HFF-Myc (cell line): Measurements from ENCODE around the gene KIF18B.

ENCODE experiments used
- DNase-seq: peaks from one replicate; pipeline ENCODE4 v3.0.0-alpha.2; 2011; ENCODE audit warnings: low read depth; ENCODE audit errors: extremely low read depth
- H3K4me3 ChIP-seq: replicated peaks from 2 replicates; pipeline ENCODE4 v1.5.1; 2011; ENCODE audit warnings: low read depth, mild to moderate bottlenecking, control low read depth, low read length
- TF ChIP-seq, protein P1 (sequence below): IDR thresholded peaks from 2 replicates; pipeline ENCODE4 v1.5.1; 2012; ENCODE audit warnings: mild to moderate bottlenecking, low read depth, low read length, control low read depth; ENCODE audit errors: missing control alignments

The KIF18B gene

DNA sequence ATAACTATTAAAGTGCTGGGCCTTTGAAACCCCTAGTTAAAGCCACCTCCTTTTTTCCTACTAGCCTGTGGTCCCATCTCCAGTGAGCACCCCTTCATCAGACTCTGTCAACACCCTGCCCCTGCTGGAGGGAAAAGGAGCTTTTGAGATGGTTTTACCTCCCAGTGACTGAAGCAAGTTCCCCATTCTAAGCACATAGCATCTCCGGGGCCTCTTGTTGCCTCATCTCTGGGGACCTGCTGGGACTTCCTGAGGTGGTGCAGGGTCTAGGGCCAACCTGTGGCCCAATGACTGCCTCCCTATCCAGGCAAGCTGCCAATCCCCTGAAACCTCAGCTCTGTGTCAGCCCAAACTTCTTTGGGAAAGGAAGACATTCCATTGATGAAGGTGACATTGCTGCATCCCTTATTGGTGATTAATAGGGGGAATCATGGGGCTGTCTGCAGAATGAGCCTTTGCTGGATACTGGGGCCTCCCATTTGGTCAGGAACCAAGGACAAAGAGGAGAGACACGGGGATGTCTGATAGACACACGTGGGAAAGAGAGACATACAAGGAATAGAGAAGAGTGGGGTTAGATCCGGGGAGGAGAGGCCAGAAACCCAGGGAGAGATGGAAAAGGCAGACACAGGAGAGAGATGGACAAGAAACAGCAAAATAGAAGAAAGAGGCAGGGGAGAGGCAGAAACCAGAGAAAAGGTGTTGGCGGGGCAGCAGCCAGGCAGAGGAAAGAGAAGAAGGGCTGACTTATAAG is 18.1 kb upstream of the KIF18B start:
- no peak for DNase-seq
- TF ChIP-seq, protein P1, sequence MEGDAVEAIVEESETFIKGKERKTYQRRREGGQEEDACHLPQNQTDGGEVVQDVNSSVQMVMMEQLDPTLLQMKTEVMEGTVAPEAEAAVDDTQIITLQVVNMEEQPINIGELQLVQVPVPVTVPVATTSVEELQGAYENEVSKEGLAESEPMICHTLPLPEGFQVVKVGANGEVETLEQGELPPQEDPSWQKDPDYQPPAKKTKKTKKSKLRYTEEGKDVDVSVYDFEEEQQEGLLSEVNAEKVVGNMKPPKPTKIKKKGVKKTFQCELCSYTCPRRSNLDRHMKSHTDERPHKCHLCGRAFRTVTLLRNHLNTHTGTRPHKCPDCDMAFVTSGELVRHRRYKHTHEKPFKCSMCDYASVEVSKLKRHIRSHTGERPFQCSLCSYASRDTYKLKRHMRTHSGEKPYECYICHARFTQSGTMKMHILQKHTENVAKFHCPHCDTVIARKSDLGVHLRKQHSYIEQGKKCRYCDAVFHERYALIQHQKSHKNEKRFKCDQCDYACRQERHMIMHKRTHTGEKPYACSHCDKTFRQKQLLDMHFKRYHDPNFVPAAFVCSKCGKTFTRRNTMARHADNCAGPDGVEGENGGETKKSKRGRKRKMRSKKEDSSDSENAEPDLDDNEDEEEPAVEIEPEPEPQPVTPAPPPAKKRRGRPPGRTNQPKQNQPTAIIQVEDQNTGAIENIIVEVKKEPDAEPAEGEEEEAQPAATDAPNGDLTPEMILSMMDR: no peak
- H3K4me3 ChIP-seq: no peak overlapping the region

DNA sequence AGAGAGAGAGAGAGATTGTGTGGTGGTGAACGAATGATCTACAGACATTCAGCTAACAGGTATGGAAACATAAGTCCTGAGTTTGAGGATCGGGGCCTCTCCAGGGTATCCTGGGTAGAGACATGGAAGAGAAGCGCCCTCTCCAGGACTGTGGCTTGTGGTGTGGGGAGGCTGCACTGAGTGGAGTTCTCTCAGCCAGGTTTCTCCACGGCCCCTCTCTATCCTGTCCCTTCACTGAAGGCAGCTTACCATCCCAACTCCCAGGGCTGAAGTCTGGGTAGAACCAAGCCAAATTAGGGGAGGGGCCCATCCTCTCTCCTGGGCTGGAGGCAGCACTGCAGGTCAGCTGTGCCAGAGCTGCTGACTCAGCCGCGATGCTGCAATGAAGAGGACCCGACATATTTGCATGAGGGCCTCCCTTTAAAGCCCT is 14.4 kb upstream of the KIF18B start:
- H3K4me3 ChIP-seq: no peak overlapping the region
- TF ChIP-seq, protein P1: no peak
- no peak for DNase-seq

DNA sequence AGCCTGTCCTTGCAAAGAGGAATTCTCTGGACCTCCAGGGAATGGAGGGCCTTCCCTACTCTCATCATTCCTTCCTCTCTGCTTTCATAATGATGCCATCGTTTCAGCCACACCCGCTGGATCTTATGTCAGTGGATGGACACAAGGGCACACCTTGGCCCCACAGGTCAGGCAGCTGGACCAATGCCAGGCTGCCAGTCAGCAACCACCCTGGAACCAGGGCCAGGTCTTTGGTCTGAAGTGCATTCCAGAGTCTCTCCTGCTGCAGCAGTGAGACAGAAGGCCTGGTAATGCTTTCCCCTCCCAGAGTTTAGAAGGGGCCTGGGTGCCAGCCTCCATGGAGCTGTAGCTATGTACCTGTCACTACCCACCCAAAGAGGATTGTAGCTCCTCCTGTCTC is 13.1 kb upstream of the KIF18B start:
- TF ChIP-seq, protein P1: no peak
- DNase-seq: no peak
- no peak overlapping the region for H3K4me3 ChIP-seq

DNA sequence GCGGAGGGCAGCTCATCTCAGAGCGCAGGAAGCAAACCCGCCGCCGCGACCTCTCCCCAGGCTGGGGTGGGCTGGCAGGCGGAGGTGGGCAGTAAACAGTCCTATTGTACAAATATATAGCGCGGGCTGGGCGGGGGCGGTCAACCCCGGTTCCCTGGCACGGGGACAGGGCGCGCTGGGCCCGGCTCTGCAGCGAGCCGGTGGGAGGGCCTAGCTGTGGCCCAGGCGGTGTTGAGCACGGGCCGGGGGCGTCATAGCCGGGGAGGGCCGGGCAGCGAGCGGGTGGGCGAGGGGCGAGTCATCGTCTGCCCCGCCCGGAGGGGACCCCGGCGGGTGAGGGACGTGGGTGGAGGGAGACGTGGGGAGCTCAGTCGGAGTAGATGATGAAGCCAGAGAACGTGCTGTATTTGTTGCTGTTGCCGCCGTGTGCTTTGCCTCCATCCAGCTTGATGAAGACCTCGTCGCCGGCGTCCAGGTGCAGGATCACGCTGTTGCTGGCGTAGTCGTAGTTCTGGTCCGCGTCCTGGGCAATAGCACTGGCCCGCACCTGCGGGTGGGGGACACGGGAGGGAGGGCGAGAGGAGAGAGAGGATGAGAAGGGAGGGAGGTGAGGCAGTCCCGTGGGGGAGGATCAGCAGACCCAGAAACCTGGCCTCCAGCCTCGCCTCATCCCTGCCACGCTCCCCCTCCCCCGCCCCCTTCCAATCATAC is 12.4 kb upstream of the KIF18B start:
- no peak for DNase-seq
- no peak overlapping the region for H3K4me3 ChIP-seq
- TF ChIP-seq, protein P1: no peak

DNA sequence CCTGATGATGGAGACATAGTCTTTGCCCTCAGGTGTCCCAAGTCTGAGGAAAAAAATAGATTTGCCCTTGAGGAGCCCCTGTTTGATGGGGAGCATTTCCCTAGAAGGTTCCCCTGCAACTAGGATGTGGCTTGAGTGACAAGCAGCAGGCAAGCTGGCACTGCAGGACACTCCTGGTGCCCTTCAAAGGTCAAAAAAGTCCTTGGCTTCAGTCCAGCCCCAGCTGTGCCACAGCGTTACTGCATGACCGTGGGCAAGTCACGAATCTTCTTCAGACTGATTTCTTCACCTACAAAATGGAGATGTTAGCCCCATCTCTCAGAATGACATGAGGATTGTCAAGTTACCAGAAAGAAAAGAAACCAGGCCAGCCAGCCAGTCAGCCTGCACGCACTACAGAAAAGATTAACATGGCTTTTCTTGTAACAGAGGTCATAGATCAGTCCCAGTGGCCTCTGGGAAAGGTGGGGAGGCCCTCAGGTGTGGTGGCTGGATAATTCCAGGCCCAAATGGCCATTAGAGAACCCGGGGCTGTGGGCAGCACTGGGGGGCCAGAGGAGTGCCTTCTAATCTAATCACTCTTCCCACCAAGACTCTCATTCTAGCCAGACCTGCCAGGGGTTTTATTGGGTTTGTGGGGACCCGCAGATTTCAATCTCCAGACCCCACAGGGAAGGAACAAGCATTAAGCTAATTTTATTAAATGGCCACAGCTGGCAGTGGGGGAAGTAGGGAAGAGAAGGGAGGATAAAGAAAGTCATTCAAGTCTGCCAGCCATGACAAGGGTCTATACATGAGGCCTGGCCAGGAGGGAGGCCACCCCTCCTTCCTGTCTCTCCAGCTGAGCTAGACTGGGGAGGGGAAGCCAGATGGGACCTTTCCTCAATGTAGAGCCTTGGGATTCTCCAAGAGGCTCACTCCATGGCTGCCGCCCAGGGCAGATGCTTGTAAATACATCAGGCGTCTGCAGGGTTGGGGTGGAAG is 9.7 kb upstream of the KIF18B start:
- no peak for DNase-seq

More for the DNA sequence above, 9.7 kb upstream of the KIF18B start:
- TF ChIP-seq, protein P1: no peak
- no peak overlapping the region for H3K4me3 ChIP-seq
